Natural killer cell treated with Interleukin-12 subunit alpha and Interleukin-12 subunit beta and Interleukin-15 and Interleukin-18, amount 100 ng/mL, for 72 hours (primary cell): ENCODE results near the gene PAX8. TPM values are rescaled to one million over a fixed set of nuclear protein-coding genes. Genes with fewer than 3 reads are reported as not detected.

Source experiments
- ATAC-seq, 2 donors: fragments of 150-1000 bp; cut with Tn5 transposase in 1 of 2; sonication (Bioruptor Pico), chemical (Tn5 transposase) in 1 of 2; 2 replicates each; pipeline ENCODE4 v1.10.0; 2021
- DNase-seq: peaks from one replicate; pipeline ENCODE4 v3.0.0; 2022; ENCODE audit warnings: low spot score
- H3K27ac Mint-ChIP-seq, 2 donors: 1 replicate in 1 of 2; 2 replicates in 1 of 2; pipeline ENCODE4 v1.8.0; 2022; ENCODE audit warnings: mixed read lengths in 2 of 2, mild to moderate bottlenecking in 1 of 2, moderate library complexity in 1 of 2
- H3K27me3 Mint-ChIP-seq, 2 donors: 1 replicate in 1 of 2; 2 replicates in 1 of 2; pipeline ENCODE4 v1.8.0; 2022; ENCODE audit warnings: mixed read lengths in 2 of 2
- H3K36me3 Mint-ChIP-seq: one replicate; pipeline ENCODE4 v1.8.0; 2022; ENCODE audit warnings: mixed read lengths
- H3K4me1 Mint-ChIP-seq, 2 donors: 1 replicate in 1 of 2; 2 replicates in 1 of 2; pipeline ENCODE4 v1.8.0; 2022; ENCODE audit warnings: low read depth in 2 of 2, mixed read lengths in 2 of 2, mild to moderate bottlenecking in 1 of 2
- H3K4me3 Mint-ChIP-seq: one replicate; pipeline ENCODE4 v1.8.0; 2022; ENCODE audit warnings: mixed read lengths
- H3K9me3 Mint-ChIP-seq: 2 replicates; pipeline ENCODE4 v1.8.0; 2022; ENCODE audit warnings: mixed read lengths
- total RNA-seq, 2 donors: library from RNA; stranded (reverse); gene quantifications; one replicate each; pipeline ENCODE4 v1.2.3, GENCODE V29; 2022

The PAX8 gene
- total RNA-seq, 2 donors from 2014 or later = 0.64 to 1.8 TPM

- no peaks in the 10 kb centered on the region for H3K9me3 Mint-ChIP-seq
- no peaks in the 10 kb centered on the region for H3K36me3 Mint-ChIP-seq
- peaks cover 11 to 12% of the 10 kb centered on the region in 2 donors for H3K4me1 Mint-ChIP-seq
- H3K4me3 Mint-ChIP-seq = no peak overlapping the region
- no peaks in the 10 kb centered on the region for H3K27me3 Mint-ChIP-seq
- no peak overlapping the region for H3K27ac Mint-ChIP-seq
- ATAC-seq (no peak), DNase-seq (no peak)
Observed at GRCh38 chr2:113223813-113224212, 54.9 kb downstream of the PAX8 start.

DNA sequence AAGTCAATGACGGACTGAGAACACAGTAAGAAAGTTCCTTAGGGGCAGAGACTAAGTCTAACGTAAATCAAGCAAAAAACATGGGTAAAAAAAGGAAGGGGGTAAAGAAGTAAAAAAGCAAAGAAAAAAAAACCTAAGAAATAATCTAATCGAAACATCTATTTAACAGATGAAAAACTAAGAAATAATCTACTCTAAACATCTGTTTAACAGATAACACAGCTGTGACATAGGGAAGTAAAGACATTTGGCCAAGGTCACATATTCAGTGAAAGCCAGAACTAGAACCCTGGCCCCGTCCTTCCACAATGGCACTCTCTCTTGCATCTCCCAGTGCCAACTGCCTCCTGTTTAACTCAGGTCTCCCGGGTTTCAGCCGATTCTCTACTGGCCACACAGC is 56.9 kb downstream of the PAX8 start:
- DNase-seq (no peak), ATAC-seq (no peak)
- Mint-ChIP-seq H3K4me1 (peaks cover 18 to 20% of the 10 kb centered on the region in 2 donors), H3K36me3 (no peaks in the 10 kb centered on the region), H3K27me3 (no peaks in the 10 kb centered on the region), H3K27ac (no peak overlapping the region), H3K9me3 (no peaks in the 10 kb centered on the region), H3K4me3 (no peak overlapping the region)

DNA sequence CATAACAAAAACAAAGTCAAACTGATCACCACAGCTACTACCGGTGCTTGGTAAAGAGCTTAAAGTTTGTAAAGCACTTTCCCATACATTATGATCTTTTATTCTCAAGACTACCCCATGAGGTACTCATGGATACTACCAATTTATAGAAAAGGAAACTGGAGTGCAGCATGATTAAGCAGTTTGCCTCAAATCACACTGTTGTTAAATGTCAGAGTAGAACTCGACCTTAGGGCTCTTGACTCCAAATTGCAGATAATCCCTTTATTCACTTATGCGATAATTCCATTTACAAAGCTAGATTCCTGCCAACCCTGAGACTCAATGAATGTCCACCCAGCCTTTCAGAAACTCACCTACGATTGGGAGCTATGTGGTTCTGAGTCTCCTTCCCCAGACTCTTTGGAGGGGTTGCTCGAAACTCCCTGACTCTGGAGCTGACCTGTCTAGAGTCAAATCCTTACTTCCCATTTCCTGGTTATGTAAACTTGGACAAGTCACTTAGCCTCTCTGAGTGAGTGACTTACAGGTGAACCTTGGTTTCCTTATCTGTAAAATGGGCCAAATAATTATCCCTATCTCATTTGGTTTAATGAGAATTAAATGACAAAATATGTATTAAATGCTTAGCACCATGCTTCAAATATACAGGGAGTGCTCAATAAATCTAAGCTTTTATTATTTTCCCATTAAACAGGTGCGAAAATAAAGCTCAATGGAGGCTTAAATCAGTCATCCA is 57.6 kb downstream of the PAX8 start:
- no peaks in the 10 kb centered on the region for H3K27me3 Mint-ChIP-seq
- no peak for DNase-seq
- peaks cover 20 to 22% of the 10 kb centered on the region in 2 donors for H3K4me1 Mint-ChIP-seq
- no peak for ATAC-seq
- H3K36me3 Mint-ChIP-seq = no peaks in the 10 kb centered on the region
- H3K9me3 Mint-ChIP-seq = no peaks in the 10 kb centered on the region
- no peak overlapping the region for H3K27ac Mint-ChIP-seq
- H3K4me3 Mint-ChIP-seq = no peak overlapping the region

- H3K27ac Mint-ChIP-seq = no peak overlapping the region
- H3K27me3 Mint-ChIP-seq = no peaks in the 10 kb centered on the region
- H3K4me3 Mint-ChIP-seq = no peak overlapping the region
- no peaks in the 10 kb centered on the region for H3K36me3 Mint-ChIP-seq
- no peak for DNase-seq
- H3K9me3 Mint-ChIP-seq = no peaks in the 10 kb centered on the region
- peaks cover 20 to 22% of the 10 kb centered on the region in 2 donors for H3K4me1 Mint-ChIP-seq
- peak in 1 of 2 donors; percentile 39 for ATAC-seq
Observed at GRCh38 chr2:113219889-113220641, 58.7 kb downstream of the PAX8 start.

GRCh38 chr2:113219525-113219888 is 59.2 kb downstream of the PAX8 start:
- Mint-ChIP-seq H3K4me1 (peaks cover 20 to 24% of the 10 kb centered on the region in 2 donors), H3K27me3 (no peaks in the 10 kb centered on the region), H3K27ac (no peak overlapping the region), H3K4me3 (no peak overlapping the region), H3K36me3 (no peaks in the 10 kb centered on the region), H3K9me3 (no peaks in the 10 kb centered on the region)
- no peak for ATAC-seq
- DNase-seq = no peak

DNA sequence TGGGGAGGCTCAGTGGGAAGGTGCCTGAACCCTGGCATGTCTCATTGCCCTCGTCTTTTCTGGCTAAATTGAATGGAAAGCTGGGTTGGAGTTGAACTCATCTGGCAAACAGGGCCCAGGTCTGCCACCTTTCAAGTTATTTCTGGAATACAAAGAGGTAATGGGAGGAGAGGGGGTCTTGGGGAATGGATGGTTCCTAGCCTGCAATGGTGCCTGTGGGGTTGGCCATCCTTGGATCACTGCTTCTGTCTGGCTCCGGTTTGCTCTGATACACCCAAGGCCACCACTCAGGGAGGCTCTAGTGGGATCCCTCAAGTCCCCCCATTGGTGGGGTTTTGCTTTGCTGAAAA is 59.7 kb downstream of the PAX8 start:
- H3K9me3 Mint-ChIP-seq = no peaks in the 10 kb centered on the region
- no peaks in the 10 kb centered on the region for H3K36me3 Mint-ChIP-seq
- H3K27ac Mint-ChIP-seq = no peak overlapping the region
- H3K27me3 Mint-ChIP-seq = no peaks in the 10 kb centered on the region
- H3K4me1 Mint-ChIP-seq = peaks cover 20 to 24% of the 10 kb centered on the region in 2 donors
- no peak overlapping the region for H3K4me3 Mint-ChIP-seq
- ATAC-seq = no peak
- no peak for DNase-seq

DNA sequence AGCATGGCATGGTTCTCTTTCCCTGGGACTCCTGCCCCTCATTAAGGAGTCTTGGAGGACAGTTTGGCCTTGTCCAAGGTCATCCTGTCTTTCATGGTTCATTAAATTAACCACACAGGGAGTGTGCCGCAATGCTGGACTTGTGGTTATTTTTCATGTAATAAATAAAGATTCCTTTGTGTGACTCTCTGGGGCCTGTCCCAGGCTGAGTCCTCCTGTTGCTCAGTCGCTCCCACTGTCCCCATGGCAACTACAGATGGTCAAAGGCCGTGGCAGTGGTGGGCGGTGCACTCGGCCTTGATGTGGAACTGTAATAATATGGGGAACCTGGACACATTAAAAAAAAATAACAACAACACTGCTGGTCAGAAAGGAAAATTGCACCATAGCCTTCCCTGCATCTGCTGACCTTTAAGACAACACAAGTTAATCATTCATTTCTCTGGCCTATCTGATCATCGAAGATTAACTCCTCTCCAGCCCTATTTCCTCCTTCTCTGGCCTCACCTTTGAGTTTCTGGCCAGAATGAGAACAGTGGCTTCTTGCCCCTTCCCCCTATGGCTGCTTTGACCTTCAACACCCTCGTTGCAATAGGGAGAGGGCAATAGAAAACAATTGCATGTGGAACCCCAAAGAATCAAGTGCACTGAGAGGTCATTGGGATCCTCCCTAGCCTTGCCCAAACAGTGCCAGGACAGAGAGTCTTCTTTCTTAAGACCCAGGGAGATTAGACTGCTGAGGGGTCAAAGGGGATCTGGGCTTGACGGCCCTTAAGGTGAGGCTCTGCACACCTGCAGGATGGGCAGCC is 60.2 kb downstream of the PAX8 start:
- no peak overlapping the region for H3K27ac Mint-ChIP-seq
- H3K9me3 Mint-ChIP-seq = no peaks in the 10 kb centered on the region
- ATAC-seq = no peak
- H3K4me3 Mint-ChIP-seq = peak overlapping the region; percentile 20
- no peak for DNase-seq
- H3K27me3 Mint-ChIP-seq = no peaks in the 10 kb centered on the region
- H3K4me1 Mint-ChIP-seq = peaks cover 20 to 24% of the 10 kb centered on the region in 2 donors
- no peaks in the 10 kb centered on the region for H3K36me3 Mint-ChIP-seq

DNA sequence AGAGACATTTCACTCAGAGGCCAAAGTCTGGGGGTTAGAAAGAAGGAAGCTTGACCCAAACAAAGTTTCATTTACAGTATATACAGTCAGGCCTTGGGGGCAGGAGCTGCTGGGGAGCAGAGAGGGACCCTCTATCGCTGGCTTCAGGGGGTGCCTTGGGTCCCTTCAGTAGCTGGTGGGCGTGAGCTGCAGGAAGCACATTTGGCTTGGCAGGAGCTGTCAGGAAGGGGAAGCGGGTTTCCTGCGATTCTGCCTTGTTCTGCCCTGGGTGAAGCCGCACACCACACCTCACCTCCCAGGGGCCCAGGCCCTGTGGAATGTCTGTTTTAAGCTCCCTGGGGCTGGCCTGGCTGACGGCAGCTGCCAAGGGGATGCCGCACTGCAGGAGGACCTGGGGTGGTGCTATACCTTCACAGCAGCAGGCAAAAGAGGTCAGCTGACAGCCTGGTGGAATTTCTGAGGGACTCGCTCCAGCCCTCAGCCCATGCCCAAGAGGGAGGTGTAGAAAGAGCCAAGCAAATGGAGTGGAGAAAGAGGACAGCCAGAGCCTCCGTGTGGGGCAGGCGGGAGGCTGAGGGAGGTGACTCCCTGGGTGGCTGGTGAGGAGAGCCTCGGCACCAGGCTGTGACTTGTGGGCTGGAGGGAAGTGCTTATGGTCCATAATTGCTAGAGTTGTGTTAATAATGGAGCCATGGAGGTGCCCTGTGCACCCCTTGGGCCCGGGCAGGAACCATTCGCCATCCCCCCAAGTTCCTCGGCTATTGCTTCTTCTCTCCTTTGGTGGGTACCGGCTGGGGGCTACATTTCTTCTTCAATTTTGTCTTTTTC is 61.1 kb downstream of the PAX8 start:
- no peak for DNase-seq
- peak overlapping the region; percentile 20 for H3K4me3 Mint-ChIP-seq
- peak overlapping the region in 1 of 2 donors; percentile 31 for H3K27ac Mint-ChIP-seq

GRCh38 chr2:113216891-113217454 is 61.7 kb downstream of the PAX8 start:
- Mint-ChIP-seq H3K27me3 (no peaks in the 10 kb centered on the region), H3K4me3 (no peak overlapping the region), H3K9me3 (no peaks in the 10 kb centered on the region), H3K36me3 (no peaks in the 10 kb centered on the region), H3K27ac (peak overlapping the region in 1 of 2 donors; percentile 31), H3K4me1 (peaks cover 20 to 24% of the 10 kb centered on the region in 2 donors)
- no peak for DNase-seq
- no peak for ATAC-seq

More for the DNA sequence above, 61.1 kb downstream of the PAX8 start:
- Mint-ChIP-seq H3K27me3 (no peaks in the 10 kb centered on the region), H3K36me3 (no peaks in the 10 kb centered on the region), H3K9me3 (no peaks in the 10 kb centered on the region), H3K4me1 (peaks cover 20 to 24% of the 10 kb centered on the region in 2 donors)
- ATAC-seq = peak in 1 of 2 donors; percentile 40

GRCh38 chr2:113216321-113216720 is 62.4 kb downstream of the PAX8 start:
- no peaks in the 10 kb centered on the region for H3K36me3 Mint-ChIP-seq
- H3K9me3 Mint-ChIP-seq = no peaks in the 10 kb centered on the region
- peak overlapping the region in 1 of 2 donors; percentile 31 for H3K27ac Mint-ChIP-seq
- DNase-seq (no peak), ATAC-seq (no peak)
- H3K4me3 Mint-ChIP-seq = no peak overlapping the region
- peaks cover 20 to 24% of the 10 kb centered on the region in 2 donors for H3K4me1 Mint-ChIP-seq
- H3K27me3 Mint-ChIP-seq = no peaks in the 10 kb centered on the region

DNA sequence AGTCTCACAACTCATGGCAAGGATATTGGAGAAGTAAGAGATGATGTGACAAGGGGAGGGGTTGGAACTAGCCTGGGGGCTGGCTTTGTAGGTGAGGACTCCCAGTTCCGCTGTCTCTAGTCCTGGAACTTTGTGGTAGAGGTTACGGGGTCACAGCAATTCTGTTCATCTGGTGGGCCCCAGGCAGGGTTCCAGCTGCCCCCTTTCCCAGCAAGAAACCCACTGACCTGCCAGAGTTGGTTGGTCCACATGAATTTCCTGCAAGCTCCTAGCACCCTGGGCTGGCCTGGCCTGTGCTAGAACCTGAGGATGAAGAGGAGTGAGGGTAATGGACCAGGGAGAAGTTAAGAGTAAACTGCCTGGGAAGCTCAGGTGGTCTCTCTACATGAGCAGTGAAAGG is 63.7 kb downstream of the PAX8 start:
- H3K4me1 Mint-ChIP-seq = peaks cover 20 to 27% of the 10 kb centered on the region in 2 donors
- H3K9me3 Mint-ChIP-seq = no peaks in the 10 kb centered on the region
- no peaks in the 10 kb centered on the region for H3K27me3 Mint-ChIP-seq
- peak overlapping the region in 1 of 2 donors; percentile 56 for H3K27ac Mint-ChIP-seq
- no peak overlapping the region for H3K4me3 Mint-ChIP-seq
- ATAC-seq (no peak), DNase-seq (no peak)
- H3K36me3 Mint-ChIP-seq = no peaks in the 10 kb centered on the region

DNA sequence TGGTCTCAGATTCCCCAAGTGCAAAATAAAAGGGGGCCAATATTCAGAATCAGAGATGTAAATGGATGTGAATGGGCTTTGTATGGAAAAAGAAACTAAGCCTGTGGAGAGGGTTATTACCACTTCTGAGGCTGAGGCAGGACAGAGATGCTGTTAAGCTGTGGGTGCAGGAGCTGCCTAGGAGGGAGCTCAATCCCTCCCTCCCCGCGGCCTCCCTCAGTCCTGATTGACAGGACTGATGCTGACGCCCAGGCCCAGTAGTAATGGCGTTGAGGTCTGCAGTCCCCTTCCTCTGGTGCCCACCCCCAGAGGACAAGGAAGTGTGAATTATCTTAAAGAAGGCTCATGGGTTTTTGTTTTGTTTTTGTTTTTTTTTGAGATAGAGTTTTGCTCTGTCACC is 64.6 kb downstream of the PAX8 start:
- no peak for DNase-seq
- Mint-ChIP-seq H3K36me3 (no peaks in the 10 kb centered on the region), H3K9me3 (no peaks in the 10 kb centered on the region), H3K4me3 (no peak overlapping the region), H3K27me3 (no peaks in the 10 kb centered on the region), H3K27ac (peak overlapping the region in 1 of 2 donors; percentile 56), H3K4me1 (peaks cover 20 to 28% of the 10 kb centered on the region in 2 donors)
- no peak for ATAC-seq
